Measurements from ENCODE around the gene RGL4.

DNA sequence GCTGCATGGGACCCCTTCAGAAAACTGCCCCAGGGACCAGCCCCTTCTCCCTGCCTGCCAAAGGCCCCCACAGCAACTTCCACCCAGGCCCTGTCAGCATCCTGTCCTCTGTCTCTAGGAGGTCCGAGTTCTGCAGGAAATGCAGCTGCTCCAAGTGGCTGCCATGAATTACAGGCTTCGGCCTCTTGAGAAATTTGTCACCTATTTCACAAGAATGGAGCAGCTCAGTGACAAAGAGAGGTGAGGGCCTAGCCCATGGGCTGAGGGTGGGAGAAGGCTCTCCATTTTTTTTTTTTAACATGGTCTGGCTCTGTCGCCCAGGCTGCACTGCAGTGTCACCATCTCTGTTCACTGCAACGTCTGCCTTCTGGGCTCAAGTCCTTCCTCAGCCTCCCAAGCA lies 7.3 kb downstream of the RGL4 start:
- TF ChIP-seq, protein P1, sequence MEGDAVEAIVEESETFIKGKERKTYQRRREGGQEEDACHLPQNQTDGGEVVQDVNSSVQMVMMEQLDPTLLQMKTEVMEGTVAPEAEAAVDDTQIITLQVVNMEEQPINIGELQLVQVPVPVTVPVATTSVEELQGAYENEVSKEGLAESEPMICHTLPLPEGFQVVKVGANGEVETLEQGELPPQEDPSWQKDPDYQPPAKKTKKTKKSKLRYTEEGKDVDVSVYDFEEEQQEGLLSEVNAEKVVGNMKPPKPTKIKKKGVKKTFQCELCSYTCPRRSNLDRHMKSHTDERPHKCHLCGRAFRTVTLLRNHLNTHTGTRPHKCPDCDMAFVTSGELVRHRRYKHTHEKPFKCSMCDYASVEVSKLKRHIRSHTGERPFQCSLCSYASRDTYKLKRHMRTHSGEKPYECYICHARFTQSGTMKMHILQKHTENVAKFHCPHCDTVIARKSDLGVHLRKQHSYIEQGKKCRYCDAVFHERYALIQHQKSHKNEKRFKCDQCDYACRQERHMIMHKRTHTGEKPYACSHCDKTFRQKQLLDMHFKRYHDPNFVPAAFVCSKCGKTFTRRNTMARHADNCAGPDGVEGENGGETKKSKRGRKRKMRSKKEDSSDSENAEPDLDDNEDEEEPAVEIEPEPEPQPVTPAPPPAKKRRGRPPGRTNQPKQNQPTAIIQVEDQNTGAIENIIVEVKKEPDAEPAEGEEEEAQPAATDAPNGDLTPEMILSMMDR (IDR thresholded peaks at IDR 0.05; ENCODE audit: insufficient read depth, low read depth, low read length): no peak
- no peak for TF ChIP-seq EZH2 (IDR thresholded peaks at IDR 0.05; ENCODE audit: insufficient read depth, low read length)

All from astrocyte (in vitro differentiated cells and primary cell).